Measurements from ENCODE around the gene YEATS4.

Gene YEATS4

GRCh38 chr12:69332815-69333358, 26.7 kb upstream of the YEATS4 start:
- DNase-seq = no peak
- TF ChIP-seq POLR2A (IDR thresholded peaks at IDR 0.05; ENCODE audit: low read length) = no peak
- no peak for TF ChIP-seq GATA1 (IDR thresholded peaks at IDR 0.05; ENCODE audit: low read depth, low read length)

- DNase-seq = no peak
- no peak for TF ChIP-seq GATA1 (IDR thresholded peaks at IDR 0.05; ENCODE audit: low read depth, low read length)
- TF ChIP-seq POLR2A (IDR thresholded peaks at IDR 0.05; ENCODE audit: low read length) = no peak
These were observed 25.4 kb upstream of the YEATS4 start for GRCh38 chr12:69334158-69334557.

GRCh38 chr12:69337311-69338090, 22.0 kb upstream of the YEATS4 start:
- TF ChIP-seq GATA1 (IDR thresholded peaks at IDR 0.05; ENCODE audit: low read depth, low read length) = no peak
- no peak for TF ChIP-seq POLR2A (IDR thresholded peaks at IDR 0.05; ENCODE audit: low read length)
- DNase-seq = peak; percentile 9 to 18

- TF ChIP-seq POLR2A (IDR thresholded peaks at IDR 0.05; ENCODE audit: low read length) = no peak
- TF ChIP-seq GATA1 (IDR thresholded peaks at IDR 0.05; ENCODE audit: low read depth, low read length) = no peak
- DNase-seq = no peak
These were observed 21.3 kb upstream of the YEATS4 start for GRCh38 chr12:69338120-69338859.

- TF ChIP-seq GATA1 (IDR thresholded peaks at IDR 0.05; ENCODE audit: low read depth, low read length) (no peak), POLR2A (IDR thresholded peaks at IDR 0.05; ENCODE audit: low read length) (no peak)
These were observed 20.6 kb upstream of the YEATS4 start for GRCh38 chr12:69338936-69339335.

GRCh38 chr12:69339999-69340398, 19.5 kb upstream of the YEATS4 start:
- no peak for TF ChIP-seq POLR2A (IDR thresholded peaks at IDR 0.05; ENCODE audit: low read length)
- TF ChIP-seq GATA1 (IDR thresholded peaks at IDR 0.05; ENCODE audit: low read depth, low read length) = no peak
- no peak for DNase-seq

More at GRCh38 chr12:69338936-69339335, 20.6 kb upstream of the YEATS4 start:
- DNase-seq = no peak

- DNase-seq = no peak
- TF ChIP-seq POLR2A (IDR thresholded peaks at IDR 0.05; ENCODE audit: low read length) (no peak), GATA1 (IDR thresholded peaks at IDR 0.05; ENCODE audit: low read depth, low read length) (no peak)
These were observed 18.2 kb upstream of the YEATS4 start for GRCh38 chr12:69341328-69341727.

- DNase-seq = no peak
- TF ChIP-seq POLR2A (IDR thresholded peaks at IDR 0.05; ENCODE audit: low read length) (no peak), GATA1 (IDR thresholded peaks at IDR 0.05; ENCODE audit: low read depth, low read length) (no peak)
These were observed 17.1 kb upstream of the YEATS4 start for GRCh38 chr12:69342421-69342820.

- no peak for DNase-seq
- TF ChIP-seq POLR2A (IDR thresholded peaks at IDR 0.05; ENCODE audit: low read length) (no peak), GATA1 (IDR thresholded peaks at IDR 0.05; ENCODE audit: low read depth, low read length) (no peak)
These were observed 16.2 kb upstream of the YEATS4 start for GRCh38 chr12:69343357-69343756.

- DNase-seq = no peak
- TF ChIP-seq POLR2A (IDR thresholded peaks at IDR 0.05; ENCODE audit: low read length) = no peak
- TF ChIP-seq GATA1 (IDR thresholded peaks at IDR 0.05; ENCODE audit: low read depth, low read length) = no peak
These were observed 15.5 kb upstream of the YEATS4 start for GRCh38 chr12:69343885-69344612.

GRCh38 chr12:69345077-69345476, 14.5 kb upstream of the YEATS4 start:
- DNase-seq = no peak
- no peak for TF ChIP-seq POLR2A (IDR thresholded peaks at IDR 0.05; ENCODE audit: low read length)
- no peak for TF ChIP-seq GATA1 (IDR thresholded peaks at IDR 0.05; ENCODE audit: low read depth, low read length)

GRCh38 chr12:69345742-69346141, 13.8 kb upstream of the YEATS4 start:
- DNase-seq = peak; percentile 42 to 61
- TF ChIP-seq POLR2A (IDR thresholded peaks at IDR 0.05; ENCODE audit: low read length) (no peak), GATA1 (IDR thresholded peaks at IDR 0.05; ENCODE audit: low read depth, low read length) (no peak)

GRCh38 chr12:69348162-69348938, 11.2 kb upstream of the YEATS4 start, which contains the start of gene LYZ:
TSS of gene LYZ (plus strand) at chr12:69348381. CDS start at chr12:69348409, 28 bp downstream.
- TF ChIP-seq POLR2A (IDR thresholded peaks at IDR 0.05; ENCODE audit: low read length) (no peak), GATA1 (IDR thresholded peaks at IDR 0.05; ENCODE audit: low read depth, low read length) (no peak)
- no peak for DNase-seq

Data from erythroblast (primary cell).